DMS114 treated with DMSO at 0.1 percent for 48 hours (cell line): ENCODE data around the gene SLC22A7.
A peak's percentile ranks its signal among the peaks of the same experiment; 100 is the strongest.
"Not testable (repeated sequence)": the region's sequence is repeated elsewhere in the genome, so short reads cannot be mapped to it uniquely, and the experiment has no call there.

Source experiments
- DNase-seq: peaks from one replicate; lab custom pipeline; 2025; ENCODE audit not compliant: unreplicated experiment; lab: John Stamatoyannopoulos, UW

Gene SLC22A7

GRCh38 chr6:43299338-43300293 lies 1.6 kb downstream of the SLC22A7 start:
- no peak for DNase-seq

DNA sequence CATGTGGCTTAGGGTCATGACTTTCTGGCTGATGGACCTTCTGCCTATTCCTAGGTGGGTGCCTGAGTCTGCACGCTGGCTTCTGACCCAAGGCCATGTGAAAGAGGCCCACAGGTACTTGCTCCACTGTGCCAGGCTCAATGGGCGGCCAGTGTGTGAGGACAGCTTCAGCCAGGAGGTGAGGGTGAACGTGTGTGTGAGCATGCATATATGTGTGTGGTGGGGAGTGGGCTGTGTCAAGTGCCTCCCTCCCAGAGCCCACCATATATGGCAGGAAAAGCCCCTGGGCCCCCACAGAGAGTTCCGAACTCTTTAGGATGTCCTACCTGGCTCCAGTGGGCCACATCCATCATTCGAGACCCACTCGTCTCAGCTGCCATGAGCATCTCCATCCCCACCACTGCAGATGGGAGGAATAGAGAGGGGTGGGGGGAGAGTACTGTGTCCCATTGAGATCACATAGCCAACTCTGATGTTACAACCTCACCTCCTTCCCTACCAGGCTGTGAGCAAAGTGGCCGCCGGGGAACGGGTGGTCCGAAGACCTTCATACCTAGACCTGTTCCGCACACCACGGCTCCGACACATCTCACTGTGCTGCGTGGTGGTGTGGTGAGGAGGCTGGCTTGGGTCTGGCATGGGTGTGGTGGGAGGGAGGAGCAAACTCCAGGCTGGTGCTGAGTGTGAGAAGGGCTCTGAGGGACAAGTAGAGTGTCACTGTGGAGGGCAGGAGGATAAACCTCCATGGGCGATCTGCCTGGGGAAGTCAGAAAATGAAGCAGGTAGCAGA lies 3.2 kb downstream of the SLC22A7 start:
- DNase-seq = no peak

- DNase-seq = no peak
These were observed 4.1 kb downstream of the SLC22A7 start for GRCh38 chr6:43302126-43302525.

DNA sequence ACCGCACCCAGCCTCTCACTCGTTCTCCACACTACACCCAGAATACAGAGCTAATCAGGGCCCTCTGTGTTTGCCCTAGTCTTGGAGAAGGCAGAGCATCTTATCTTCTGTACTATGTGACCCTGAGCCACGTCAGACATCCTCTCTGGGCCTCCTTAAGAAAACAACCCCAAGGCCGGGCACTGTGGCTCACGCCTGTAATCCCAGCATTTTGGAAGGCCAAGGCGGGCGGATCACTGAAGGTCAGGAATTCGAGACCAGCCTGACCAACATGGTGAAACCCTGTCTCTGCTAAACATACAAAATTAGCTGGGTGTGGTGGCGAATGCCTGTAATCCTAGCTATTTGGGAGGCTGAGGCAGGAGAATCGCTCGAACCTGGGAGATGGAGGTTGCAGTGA lies 4.9 kb downstream of the SLC22A7 start:
- DNase-seq = not testable (repeated sequence)

DNA sequence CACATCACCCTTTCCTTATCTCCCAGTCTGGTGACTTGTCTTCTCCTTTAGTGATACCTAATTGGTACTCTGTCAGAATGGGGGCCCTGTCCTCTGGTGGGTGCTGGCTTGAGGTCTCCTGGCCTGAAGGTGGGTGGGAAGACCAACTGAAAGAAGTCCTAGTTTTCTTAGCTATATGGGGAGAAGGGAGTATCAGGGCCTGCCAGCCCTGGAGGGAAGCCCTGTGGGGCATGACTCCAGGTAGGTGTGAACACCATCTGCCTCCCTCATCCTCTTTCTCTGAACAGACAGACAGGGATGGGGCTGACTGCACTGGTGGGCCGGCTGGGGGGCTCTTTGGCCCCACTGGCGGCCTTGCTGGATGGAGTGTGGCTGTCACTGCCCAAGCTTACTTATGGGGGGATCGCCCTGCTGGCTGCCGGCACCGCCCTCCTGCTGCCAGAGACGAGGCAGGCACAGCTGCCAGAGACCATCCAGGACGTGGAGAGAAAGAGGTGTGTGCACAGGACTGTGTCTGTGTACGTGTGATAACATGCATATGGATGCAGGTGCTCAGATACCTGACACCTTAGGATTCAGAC lies 5.8 kb downstream of the SLC22A7 start:
- no peak for DNase-seq

GRCh38 chr6:43304361-43304760 lies 6.3 kb downstream of the SLC22A7 start:
- DNase-seq = no peak

DNA sequence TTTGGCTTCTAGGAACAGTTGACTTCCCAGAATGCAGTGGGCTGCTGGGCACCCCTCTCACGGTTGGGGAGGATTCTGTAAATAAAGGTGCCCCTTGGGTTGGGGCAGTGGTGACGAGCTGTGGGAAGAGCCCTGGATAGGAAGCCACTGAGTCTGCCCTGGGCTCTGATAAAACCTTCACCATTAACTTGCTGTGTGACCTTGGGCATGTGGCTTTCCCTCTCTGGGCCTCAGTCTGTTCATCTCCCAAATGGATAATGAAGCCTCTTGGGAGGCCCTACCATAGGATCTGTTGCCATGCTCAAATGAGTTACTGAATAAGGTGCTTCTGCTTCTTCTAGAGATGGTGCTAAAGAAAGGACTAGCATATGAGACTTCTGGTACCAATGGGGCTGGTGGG lies 6.8 kb downstream of the SLC22A7 start:
- DNase-seq = no peak

DNA sequence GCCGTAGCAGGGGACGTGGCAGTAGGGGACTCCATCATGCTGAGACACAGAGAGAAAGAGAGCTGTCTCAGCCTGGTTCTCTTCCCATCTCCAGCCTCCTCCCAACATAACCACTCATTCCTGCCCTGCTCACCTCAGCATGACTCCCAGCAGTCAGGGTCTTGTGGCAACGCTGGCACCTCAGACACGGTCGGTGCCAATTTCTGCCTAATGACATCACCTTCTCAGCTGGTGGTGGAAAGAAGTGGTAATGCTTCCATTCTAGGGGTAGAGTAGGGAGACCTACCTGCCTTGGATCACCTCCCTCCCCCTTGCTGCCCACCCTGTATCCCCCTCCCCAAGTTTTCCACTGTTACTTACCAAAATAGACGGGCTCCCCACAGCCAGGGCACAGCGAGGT lies 8.0 kb downstream of the SLC22A7 start:
- DNase-seq = no peak

GRCh38 chr6:43307451-43308100 lies 9.5 kb downstream of the SLC22A7 start:
- DNase-seq = no peak

DNA sequence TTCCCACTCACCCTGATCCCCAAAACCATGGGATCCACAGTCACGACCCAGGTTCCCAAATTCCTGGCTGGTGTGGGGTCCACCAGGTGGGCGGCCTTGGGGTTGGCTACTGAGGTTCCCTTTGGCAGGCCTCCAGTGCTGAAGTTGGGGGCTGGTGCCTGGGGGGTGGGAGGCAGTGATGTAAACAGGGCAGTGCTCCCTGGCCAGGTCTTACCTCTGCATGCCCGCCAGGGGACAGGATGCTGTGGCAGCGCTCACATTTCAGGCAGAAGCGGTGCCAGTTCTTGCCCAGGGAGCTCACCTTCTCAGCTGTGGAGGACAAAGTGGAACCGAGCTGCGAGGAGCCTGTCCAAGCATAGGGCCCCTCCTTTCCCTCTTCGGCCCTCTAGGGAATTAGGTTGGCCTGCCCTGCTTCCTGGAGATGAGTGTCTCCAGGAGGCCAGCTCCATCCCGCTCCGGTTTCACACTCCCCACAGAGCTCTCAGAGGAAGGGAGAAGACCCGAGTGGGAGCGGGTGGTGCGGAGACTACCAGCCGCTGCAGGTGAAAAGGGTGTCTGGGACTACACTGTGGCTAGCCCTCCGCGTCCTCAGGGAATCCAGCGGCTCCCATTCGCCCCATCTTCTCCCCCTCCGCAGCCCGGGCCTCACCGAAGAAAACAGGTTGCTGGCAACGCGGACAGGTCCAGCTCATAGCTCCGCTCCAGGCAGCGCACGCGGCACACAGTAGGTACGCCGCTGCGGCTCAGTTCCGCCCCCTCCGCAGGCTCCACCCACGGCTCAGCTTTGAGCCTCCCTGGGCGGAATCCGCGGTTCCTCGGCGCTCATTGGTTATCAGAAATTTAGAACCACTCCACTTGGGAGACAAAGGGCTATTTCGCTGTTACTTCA lies 10.3 kb downstream of the SLC22A7 start, which contains the start of gene CRIP3:
CRIP3 (minus strand) TSS at position 726 of the 889 bp plus-strand sequence; CDS start at position 692, 34 bp downstream.
- DNase-seq = peak; percentile 50

GRCh38 chr6:43308990-43309477 lies 11.0 kb downstream of the SLC22A7 start:
- no peak for DNase-seq

- no peak for DNase-seq
These were observed 12.1 kb downstream of the SLC22A7 start for GRCh38 chr6:43310134-43310533.

DNA sequence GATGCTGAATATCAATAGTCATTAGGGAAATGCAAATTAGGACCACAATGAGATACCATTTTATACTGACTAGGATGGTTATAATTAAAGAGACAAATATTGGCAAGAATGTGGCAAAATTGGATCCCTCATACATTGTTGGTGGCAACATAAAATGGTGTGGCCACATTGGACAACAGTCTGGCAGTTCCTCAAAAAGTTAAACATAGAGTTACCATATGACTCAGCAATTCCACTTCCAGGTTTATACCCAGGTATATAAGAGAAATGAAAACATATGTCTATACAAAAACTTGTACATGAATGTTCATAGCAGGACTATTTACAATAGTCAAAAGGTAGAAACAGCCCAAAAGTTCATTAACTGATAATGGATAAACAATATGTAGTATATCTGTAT lies 12.6 kb downstream of the SLC22A7 start:
- DNase-seq = no peak

GRCh38 chr6:43311666-43312065 lies 13.6 kb downstream of the SLC22A7 start:
- DNase-seq = no peak

DNA sequence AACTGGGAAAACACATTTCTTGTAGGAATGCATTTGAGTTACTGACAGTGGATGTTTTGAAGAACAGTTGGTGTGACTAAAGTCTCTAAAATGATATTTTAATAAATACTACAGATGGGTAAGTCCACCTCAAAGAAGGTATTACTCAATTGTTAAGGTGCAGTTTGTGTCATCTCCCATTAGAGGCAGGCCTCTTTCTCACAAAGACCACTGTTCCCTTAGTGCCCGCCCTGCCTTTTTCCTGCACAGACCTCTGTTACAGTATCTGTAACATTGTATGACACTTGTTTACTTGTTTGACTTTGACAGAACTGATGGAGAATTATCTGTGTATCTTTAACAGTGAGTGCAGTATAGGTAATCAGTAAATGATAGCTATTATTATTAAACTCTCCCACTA lies 15.8 kb downstream of the SLC22A7 start:
- DNase-seq = no peak

DNA sequence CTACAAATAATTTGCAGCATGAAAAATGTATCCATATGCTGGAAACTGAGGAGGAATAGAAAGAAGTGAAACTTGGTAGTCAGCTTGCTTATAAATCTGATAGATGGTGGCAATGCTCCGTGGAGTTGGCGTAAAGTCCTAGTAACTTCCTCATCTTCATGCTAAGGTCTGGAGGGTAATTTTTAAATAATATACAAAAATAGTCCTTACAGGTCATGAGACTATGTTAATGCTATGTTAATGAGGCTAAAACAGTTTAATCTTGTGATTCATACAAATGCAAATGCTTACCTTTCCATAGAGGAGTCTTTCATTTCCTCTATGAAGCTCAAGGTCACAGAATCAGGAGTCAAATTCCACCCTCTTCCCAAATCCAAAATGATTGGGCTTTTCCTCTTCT lies 20.0 kb downstream of the SLC22A7 start:
- DNase-seq = no peak

DNA sequence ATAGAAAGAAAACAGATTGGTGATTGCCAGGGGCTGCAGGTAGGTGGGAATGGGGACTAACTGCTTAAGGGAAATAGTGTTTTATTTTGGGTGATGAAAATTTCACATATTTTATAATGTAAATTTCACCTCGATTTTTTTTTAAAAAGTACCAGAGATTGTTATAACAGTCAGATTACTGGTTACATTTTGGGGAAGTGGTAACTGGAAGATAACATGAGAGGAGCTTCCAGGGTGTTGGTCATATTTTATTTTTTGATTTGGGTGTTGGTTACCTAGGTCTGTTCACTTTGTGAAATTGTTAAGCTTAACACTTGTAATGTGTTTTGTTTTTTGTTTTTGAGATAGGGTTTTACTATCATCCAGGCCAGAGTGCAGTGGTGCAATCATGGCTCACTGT lies 27.8 kb downstream of the SLC22A7 start:
- no peak for DNase-seq

DNA sequence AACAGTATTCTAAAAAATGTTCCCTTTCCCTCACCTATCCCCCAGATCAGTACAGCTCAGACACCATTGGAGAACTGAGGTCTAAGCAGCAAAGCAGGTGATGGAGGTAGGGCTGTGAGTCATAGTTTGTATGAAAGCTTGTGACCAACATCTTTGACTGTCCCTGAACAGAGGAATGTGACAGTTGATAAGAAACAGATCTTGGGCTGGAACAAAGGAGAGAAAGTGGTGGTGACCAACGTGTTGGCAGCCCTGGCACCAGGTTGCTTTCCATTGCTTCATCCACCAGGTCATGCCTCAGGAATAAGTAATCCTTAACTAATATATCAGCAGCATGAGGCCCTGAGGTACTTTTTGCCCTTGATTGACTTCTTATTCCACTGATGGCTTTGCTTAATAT lies 30.5 kb downstream of the SLC22A7 start:
- no peak for DNase-seq

- no peak for DNase-seq
These were observed 33.4 kb downstream of the SLC22A7 start for GRCh38 chr6:43331470-43331869.

- DNase-seq = no peak
These were observed 33.8 kb downstream of the SLC22A7 start for GRCh38 chr6:43331891-43332290.
